HG02973 (cell line): ENCODE data around the gene FAM72C.
"Not testable (repeated sequence)": the region's sequence is repeated elsewhere in the genome, so short reads cannot be mapped to it uniquely, and the experiment has no call there.

Source experiments
- ATAC-seq: cut with Tn5 transposase; IDR thresholded peaks from one replicate; pipeline ENCODE4 v1.9.1; 2021; ENCODE audit warnings: moderate library complexity; ENCODE audit not compliant: unreplicated experiment

The FAM72C gene

DNA sequence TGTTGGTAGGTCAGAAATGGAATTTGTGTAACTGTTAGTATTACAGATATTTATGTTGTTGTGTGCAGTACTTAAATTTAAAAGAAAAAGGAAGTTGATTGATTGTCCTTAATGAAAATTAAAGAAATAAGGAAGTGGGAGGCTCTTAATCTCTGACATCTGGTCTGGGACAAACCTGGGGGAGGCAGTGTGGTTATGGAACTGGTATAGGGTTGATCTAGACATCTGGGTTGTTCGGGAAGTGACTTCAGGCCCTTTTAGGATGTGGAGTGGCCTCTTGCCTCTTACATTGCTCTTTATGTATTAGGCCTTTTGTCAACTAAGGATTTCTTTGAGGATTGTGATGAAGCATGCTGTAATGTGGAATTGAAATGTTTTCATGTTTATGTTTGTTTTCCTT, 16.1 kb upstream of the FAM72C start:
- not testable (repeated sequence) for ATAC-seq

DNA sequence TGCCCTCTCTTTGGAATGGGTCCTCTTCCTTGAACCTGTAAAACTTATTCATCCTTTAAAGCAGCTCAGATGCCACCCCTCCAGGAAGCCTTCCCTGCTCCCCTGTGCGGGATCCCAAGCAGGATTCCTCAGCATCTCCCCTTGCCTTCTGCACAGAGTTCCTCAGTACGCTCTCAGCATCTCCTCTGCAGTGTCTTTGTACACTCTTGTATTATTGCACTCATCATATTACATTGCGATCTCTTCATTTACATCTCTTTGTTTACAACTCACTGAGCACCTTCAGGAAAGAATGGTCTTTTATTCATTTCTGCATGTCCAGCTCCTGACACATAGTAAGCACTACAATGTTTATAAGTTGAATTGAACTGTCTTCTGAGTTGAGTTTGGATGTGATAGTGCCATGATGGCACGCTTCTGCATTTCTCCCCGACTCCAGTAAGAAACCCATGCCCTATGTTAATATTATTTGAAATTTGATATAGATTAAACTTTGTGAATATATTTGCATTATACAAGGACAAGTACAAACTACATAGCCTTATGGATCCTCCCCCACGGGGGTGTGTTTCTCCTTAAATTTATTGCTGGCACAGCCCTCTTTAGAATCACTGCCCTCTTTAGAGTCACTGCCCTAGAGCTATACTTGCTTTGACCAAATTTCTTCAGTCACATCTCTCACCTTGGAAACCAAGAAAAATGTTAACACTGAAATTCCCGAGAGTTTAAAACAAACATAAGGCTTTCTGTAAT, 13.1 kb upstream of the FAM72C start:
- not testable (repeated sequence) for ATAC-seq

DNA sequence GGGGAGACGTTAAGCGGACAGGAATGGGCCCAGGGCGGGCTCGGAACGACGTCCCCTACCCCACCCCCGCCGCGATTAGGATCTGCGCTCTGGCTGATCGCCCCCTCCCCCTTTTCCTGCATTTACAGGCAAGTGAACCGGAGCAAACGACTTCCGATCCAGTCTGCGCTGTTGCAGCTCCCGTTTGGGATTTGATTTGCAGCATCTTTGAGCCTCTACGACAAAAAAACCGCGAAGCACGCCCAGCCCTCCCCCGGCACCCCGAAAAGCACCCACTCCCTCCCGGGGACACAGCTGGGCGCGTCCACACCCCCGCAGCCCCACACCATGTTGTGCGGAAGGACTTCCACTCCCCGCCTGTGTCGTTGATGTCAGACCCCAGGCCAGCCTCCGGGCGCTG, 2.6 kb upstream of the FAM72C start:
- ATAC-seq, result not testable (repeated sequence)

GRCh38 chr1:143973876-143974414, 2.2 kb upstream of the FAM72C start:
- ATAC-seq, result not testable (repeated sequence)

GRCh38 chr1:143972753-143973326, 1.1 kb upstream of the FAM72C start:
- ATAC-seq, result peak; percentile 6

DNA sequence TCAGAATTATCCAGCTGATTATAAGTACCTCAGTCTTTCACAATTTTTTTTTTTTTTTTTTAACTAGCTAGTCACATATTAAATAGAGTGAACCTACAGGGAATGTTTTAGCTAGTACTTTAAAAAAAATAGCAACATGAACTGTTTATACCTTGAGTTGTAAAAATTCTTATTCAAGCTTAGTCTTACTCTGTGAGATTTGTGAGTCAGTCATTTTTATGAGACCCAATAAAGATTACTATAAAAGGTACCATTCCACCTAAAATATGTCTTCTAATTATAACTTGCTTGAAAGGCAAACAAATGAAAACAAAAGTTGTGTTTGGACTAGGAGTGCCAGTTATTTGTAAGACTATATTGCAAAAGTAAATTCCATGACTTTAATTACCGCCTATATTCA, 5.9 kb downstream of the FAM72C start:
- ATAC-seq, result not testable (repeated sequence)

GRCh38 chr1:143964294-143964693, 7.5 kb downstream of the FAM72C start:
- not testable (repeated sequence) for ATAC-seq

DNA sequence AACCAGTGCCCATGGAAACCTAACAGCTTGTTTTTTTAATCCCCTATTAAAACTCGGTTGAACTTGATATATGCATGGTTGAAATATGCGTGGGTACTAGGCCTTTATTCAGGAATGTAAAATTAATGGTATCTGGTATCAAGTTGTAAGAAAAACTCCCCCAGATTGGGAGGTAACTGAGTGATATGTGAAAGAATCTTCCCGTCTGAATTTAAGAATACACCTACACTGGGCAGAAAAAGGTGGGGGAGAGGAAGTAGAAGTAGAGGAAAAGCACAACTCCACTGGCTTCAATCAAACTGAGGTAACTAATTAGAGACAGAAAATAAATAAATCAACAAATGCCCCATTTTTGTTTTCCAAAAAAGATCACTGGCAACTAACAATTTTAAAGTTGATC, 15.9 kb downstream of the FAM72C start:
- not testable (repeated sequence) for ATAC-seq

DNA sequence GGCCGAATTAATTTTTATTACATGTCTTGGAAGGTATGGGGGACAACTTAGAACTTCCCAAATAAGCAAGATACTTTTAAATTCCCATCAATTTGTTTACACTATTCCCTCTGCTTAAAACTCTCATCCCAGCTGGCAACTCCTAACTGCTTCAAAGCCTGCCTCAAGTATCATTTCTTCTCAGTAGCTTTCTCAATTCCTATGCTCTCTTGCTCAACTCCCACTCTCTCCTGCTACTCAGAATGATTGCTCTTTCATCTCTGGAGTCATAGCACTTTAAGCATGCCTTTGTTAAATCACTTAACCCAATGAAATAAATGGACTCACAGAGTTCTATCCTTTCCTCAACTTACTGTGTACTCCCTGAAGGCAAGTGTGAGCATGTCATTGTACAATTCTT, 18.9 kb downstream of the FAM72C start:
- not testable (repeated sequence) for ATAC-seq

- not testable (repeated sequence) for ATAC-seq
Observed at GRCh38 chr1:143951485-143952391, 20.0 kb downstream of the FAM72C start.

GRCh38 chr1:143947749-143948148, 24.0 kb downstream of the FAM72C start:
- ATAC-seq, result not testable (repeated sequence)

- not testable (repeated sequence) for ATAC-seq
Observed at GRCh38 chr1:143945253-143945652, 26.5 kb downstream of the FAM72C start.

GRCh38 chr1:143944576-143945240, 27.1 kb downstream of the FAM72C start:
- not testable (repeated sequence) for ATAC-seq

DNA sequence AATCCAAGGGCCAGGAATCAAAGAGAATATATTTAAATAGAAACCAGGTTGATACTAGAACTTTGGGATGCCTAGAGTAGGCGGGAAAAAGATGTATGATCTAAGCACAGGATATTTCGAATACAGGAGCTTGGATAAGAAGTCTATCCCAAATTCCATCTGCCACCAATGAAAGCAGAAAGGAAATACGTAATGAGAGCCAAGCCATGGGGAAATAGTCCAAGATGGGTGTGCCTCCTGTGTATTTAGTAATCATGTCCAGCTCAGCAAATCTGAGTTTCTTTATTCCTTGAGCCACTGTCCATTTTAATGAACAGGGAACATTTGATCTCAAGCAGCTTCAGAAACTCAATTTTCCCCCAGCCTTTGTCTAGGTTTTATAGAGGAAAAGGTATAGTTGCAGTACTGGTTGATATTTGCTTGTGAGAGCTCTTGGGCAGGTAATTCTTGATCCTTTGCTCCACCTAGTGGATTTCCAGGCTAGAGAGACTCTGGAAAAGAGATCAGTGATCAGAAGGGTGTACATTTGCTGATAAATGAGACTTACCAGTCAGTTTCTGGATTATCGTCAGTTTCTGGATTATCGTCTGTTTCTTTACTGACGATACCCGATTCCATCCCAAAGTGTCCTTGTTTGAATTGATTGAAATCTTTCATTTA, 28.3 kb downstream of the FAM72C start:
- ATAC-seq, result not testable (repeated sequence)

DNA sequence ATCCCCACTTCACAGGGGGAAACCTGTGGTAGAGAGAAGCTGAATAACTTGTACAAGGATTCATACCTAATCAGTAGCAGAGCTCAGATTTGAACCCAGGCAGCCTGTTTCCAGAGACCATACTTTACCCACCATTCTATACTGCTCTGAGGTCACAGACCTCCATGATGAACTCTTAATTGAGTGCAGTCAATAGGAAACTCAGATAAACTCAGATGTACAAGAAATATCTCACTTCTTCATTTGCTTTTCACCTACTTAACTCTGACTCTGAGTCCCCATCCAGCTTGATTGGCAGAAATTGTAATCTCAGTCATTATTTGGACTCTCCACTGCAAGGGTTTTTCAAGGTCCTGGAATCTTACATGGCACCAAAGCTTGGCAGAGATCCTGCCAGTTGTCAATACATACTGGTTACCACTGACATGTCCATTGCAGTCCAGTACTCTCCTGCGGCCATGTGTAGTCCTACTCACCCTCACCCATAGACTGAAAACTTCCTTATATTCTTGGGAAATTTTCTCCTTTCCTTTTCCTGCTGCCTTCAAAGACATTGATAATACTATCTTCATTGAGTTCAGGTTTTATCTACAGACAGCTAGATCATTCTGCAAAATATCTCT, 29.4 kb downstream of the FAM72C start:
- ATAC-seq, result not testable (repeated sequence)

GRCh38 chr1:143939666-143940065, 32.1 kb downstream of the FAM72C start:
- not testable (repeated sequence) for ATAC-seq

- not testable (repeated sequence) for ATAC-seq
Observed at GRCh38 chr1:143938922-143939321, 32.9 kb downstream of the FAM72C start.

GRCh38 chr1:143936457-143937115, 35.2 kb downstream of the FAM72C start:
- not testable (repeated sequence) for ATAC-seq

DNA sequence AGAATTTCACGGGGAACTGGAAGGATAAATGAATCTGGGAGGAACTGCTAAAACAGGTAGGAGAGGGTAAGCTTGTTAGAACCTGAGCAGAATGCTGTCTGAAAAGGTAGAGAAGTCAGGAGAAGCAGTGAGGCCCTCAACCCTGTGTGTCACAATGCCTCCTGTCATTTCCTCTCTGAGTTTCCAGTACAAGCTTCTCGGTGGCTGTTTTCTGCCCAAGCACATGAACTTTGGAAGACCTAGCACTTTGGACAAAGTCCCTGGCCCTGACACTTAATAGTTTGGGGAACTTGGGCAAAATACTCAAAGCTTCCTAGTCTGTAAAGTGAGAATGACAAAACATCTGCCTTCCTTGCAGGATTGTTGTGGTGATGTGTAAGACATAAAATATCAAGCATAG, 52.7 kb downstream of the FAM72C start:
- not testable (repeated sequence) for ATAC-seq
